CD4-positive, alpha-beta T cell treated with Interleukin-12 subunit alpha and Interleukin-12 subunit beta, for 1 hour (primary cell): ENCODE results near the gene SDCCAG8.
"Not testable (repeated sequence)": the region's sequence is repeated elsewhere in the genome, so short reads cannot be mapped to it uniquely, and the experiment has no call there.

ENCODE experiments used
- DNase-seq: peaks from one replicate; pipeline ENCODE4 v3.0.0-alpha.2; 2020

Gene SDCCAG8

DNA sequence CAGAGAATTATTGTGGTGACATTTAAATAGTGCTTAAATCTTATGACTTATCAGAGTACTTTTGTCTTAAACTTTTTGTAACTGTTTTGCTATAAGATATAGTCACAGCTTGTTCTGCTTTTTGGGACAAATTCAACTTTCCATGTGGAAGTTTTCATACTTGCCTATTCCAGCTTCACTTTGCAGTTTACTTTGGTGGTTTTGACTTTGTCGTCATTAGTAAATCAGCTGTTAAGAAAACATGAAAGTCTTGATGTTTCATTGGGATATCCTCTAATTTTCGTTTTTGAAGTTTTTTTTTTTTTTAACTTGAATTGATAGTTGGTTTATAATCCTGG is 31.3 kb downstream of the SDCCAG8 start:
- no peak for DNase-seq

DNA sequence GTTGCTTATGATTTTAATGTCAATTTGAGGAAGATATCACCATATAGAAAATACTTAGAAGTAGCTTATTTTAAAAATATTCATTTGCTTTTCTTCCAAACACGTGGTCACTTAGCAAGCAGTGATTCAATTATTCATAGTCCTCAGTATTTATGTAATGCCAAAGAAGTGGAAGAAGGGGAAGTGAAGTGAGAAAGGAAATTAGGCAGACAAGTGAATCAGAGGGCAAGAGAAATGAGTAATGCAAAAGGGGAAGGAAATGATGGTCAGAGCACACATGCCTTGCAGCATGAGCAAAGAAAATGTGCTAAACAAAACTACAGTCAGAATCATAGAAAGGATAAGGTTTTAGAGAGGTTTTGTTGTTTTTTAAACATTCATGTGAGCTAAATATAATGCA is 31.8 kb downstream of the SDCCAG8 start:
- DNase-seq: peak; percentile 12

DNA sequence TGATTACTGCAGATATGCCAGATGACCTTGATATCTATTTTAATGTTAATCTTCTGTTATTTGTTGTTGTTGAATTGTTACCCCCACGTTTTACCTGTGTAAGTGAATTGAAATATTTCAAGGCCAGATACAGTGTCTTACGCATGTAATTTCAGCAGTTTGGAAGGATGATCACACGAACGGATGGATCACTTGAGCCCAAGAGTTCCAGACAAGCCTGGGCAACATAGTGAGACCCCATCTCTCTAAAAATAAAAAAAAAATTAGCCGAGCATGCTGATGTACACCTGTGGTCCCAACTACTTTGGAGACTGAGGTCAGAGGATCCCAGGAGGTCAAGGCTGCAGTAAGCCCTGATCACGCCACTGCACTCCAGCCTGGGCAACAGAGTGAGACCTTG is 32.2 kb downstream of the SDCCAG8 start:
- no peak for DNase-seq

DNA sequence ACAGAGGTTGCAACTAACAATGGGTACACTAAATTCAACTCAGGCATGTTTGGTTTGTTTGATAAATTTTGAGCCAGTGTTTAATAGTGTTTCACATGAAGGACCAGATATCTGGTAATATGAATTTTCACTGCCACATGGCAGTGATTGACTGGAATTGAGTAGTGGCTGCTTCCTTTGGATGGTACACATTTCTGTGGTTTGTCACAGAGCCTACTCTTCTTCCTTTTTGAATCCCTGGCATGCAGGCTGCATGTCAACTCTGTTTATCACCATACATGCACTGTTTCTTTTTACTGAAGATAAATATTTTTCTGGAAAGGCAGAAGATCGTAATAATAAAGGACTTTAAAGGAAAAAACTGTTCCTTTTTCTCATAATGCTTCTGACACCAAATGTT is 35.5 kb downstream of the SDCCAG8 start:
- no peak for DNase-seq

DNA sequence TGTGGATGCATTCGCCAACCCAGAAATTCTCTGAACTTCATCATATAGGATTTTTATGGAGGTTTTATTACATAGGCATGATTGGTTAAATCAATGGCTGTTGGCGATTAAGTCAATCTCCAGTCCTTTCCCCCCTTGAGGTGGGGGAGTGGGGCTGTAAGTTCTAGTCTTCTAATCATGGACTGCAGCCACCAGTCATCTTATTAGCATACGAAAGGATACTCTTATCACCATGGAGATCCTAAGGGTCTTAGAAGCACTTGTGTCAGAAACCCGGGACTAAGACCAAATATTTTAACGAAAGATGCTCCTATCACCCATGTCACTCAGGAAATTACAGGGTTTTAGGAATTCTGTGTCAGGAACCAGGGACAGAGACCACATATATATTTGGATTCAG is 36.3 kb downstream of the SDCCAG8 start:
- no peak for DNase-seq

DNA sequence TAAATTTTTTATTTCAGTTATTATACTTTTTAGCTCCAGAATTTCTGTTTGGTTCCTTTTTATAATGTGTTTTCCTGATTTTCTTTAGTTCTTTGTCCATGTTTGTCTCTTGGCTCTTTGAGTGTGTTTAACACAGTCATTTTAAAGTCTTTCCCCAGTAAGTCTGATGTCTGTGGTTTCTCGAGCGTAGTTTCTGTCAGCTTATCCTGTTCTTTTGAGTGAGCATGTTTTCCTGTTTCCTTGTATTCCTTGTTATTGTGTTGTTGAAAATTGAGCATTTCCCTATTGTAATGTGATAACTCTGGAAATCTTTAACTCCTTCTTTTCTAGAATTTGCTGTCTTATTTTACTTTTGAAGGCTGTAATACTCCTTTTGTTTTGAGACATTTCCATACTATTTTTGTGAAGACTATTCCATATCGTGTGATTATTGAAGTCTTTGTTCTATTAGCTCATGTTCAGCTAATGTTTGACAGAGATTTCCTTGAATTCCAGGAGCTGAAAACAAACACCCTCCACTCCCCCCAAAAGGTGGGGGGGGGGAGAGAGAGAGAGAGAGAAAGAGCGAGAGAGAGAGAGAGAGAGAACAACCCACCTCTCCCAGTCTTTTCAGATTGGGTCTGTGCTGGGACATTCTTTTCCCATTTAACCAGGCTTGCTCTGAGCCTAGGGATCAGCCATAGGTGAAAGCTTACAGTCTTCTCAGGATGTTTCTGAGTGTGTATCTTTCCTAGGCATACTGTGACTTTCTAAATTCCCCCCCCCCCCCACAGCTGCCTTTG is 38.3 kb downstream of the SDCCAG8 start:
- no peak for DNase-seq

DNA sequence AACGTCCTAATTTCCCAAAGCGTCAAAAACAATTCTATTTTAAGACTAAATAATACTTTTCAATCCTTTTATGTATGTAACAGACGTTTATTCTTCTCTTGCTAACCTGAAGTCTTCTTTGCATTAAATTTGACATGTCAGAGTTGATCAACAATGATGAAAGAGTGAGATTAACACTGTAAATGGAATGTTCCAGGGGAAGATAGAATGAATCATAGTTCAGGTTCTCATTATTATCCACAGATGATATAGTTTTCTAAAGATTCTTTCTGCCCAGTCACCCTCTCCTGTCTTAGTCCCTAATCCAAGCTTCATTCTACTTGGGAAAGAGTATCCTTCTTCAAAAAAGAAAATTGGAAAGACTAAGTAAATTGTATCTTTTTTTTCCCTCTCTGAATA is 38.9 kb downstream of the SDCCAG8 start:
- DNase-seq: no peak

DNA sequence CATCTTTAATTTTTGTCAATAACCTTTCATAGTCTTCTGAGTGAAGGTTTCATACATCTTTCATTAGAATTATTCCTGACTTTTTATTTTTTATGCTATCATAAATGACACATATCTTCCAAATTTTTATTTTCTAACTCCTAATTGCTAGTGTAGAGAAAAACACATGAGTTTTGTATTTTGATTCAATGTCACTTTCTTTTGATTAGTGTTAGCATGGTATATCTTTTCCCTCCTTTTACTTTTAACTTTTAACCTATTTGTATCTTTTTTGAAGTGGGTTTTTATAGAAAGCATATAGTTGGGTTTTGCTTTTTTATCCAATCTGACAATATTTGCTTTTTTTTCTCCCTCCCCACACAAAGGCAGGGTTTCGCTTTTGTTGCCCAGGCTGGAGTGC is 43.2 kb downstream of the SDCCAG8 start:
- DNase-seq: no peak

DNA sequence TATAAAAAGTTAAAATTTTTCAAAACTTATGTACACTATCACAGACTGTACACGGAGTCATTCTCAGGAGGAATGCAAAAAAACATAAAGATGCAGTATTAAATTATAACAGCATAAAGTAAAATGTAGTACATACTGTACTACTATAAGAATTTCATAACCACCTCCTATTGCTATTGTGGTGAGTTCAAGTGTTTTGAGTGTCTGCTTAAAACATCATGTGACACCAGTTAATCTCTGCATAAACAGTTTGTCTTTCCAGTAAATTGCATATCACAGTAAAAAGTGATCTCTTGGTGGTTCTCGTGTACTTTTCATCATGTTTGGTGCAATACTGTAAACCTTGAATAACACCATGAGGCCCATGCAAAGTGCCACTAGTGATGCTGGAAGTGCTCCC is 45.2 kb downstream of the SDCCAG8 start:
- DNase-seq: no peak

DNA sequence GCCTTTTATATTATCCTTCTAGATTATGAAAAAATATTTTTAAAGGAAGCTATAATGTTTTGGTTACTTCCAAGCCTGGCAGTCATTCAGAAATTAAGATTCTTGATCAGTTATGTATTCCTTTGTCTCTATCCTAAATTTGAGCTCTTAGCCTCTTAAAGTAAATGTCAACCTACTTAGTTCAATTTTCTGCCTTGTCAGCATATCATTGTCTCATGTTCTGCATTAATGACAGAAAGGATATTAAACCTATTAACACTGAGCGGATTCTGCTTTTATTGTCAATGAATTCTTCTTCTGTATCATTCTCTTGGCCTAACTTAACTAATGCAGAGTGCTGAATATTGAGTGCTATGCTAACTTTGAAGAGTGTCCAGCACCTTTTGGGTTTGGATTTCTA is 56.0 kb downstream of the SDCCAG8 start:
- no peak for DNase-seq

DNA sequence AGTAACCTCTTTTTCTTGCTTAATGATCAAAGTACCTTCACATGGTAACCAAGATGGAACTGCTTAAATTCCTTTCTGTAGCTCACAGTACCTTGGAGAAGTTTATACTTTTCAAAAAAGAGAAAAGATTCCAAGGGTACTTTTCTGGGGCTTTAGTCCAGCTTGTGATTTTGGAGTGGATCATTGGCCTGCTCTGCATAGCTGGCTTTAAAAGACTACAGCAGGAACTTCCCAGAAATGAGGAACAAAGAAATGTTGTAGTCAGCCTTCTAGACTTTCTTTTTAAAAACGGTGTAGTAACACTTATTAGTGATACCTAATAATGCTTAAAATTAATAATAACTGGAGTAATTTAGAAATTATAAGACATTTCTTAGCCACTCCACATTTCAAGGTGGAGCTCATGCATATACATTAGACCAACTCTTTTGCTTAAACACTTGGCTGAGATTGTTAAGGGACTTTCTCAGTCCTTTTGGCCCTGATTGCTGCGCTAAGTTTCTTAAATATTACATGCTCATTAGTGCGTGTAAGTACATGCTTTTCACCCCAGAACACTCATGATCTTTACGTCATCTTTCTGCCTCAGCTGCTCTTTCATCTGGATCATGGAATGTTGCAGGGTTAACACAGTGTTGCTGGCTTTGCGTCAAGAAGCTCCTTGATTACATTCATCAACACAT is 57.3 kb downstream of the SDCCAG8 start:
- DNase-seq: no peak

DNA sequence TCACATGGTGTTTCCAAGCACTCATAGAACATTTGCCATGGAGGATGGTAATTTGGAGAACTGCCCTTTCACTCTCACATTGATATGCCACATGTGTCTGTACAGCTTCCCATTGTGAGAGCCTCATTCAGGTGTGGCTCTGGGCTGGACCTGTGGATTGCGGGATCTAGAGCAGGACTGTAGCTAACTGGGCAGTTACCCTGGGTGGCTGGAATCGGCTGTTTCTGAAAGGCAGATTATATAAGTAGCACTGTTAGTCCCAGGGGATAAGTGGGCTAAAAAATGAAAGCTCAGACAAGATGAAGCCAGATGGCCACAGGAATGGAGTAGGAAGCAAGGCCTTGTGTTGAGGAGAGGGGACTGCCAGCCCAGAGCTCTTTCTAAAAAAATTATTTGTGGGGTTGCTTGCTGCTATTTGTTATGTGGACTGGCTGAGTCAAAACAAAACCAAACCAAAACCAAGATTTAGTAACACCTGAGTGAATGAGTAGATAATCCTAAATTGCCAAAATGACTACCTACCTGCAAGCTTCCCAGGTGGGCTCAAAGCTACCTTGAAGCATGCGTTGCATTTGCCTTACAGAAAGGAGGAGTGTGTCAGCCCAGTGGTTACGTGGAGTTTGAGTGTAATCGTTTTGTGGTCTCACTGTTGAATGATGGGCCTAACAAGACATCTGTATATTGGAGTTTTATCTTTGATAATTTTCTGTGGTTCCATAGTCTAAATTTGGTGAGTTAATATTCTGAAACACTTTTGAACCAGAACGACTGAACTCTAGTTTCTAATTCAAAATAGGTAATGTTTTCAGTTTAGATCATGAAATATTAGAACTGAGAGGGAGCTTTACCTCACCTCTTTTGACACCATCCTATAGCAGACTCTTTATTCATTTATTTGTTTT is 58.0 kb downstream of the SDCCAG8 start:
- no peak for DNase-seq

DNA sequence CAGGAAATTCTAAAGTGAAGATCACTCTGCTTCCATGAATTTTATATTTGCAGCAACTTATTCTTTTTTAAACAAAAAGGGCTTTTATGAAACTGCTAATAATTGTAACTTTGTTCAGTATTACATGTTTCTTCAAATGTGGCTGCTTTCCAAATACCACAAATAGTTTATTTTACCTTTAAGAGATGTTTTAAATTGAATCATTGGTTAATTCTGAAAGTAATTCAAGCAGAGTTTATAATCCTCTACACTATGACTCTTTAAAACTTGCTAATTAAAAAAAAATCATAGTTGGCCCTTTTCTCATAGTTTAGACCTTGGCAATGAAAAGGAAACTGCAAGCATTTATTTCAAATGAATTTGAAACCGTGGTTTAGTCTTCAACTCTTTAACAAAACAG is 59.6 kb downstream of the SDCCAG8 start:
- DNase-seq: no peak

DNA sequence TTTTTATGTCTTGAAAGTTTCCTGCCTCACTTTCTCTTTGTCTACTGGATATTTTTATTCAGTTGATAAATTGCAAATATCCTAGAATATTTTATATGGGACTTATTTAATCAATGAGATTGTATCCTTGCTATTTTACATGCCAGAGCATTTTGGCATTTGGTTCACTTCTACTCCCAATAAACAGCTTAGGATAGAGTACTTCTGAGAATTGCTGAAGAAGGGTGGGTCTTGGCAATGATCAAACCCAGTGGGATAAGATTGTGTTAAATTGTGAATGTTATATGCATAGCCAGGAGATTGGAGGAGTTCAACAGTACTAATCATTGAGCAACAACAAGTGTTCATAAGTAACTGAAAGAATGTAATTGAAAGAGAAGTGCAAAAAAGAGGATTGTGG is 60.1 kb downstream of the SDCCAG8 start:
- no peak for DNase-seq

DNA sequence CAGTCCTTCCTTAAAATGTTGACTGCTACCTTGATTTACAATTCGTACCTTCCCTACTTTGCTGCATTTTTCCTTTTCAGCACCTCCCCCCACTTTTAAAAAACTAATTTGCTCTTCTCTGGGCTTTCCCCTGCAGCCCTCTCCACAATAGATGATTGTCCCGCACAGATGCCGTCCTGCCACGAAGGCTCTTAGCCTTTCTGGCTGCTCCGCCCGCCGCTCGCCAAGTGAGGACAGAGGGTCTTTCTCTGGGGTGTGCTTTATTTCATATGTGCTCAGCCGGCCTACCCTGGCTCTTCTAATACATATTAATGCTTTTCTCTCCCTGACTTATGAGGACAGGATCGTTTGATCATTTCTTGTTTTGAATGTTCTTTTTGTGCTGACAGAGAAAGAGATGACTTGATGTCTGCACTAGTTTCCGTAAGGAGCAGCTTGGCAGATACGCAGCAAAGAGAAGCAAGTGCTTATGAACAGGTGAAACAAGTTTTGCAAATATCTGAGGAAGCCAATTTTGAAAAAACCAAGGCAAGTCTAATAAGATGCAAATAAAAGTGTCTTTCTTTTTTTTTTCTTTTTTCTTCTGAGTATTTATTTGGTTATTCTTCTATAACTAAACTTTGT is 60.6 kb downstream of the SDCCAG8 start:
- no peak for DNase-seq

DNA sequence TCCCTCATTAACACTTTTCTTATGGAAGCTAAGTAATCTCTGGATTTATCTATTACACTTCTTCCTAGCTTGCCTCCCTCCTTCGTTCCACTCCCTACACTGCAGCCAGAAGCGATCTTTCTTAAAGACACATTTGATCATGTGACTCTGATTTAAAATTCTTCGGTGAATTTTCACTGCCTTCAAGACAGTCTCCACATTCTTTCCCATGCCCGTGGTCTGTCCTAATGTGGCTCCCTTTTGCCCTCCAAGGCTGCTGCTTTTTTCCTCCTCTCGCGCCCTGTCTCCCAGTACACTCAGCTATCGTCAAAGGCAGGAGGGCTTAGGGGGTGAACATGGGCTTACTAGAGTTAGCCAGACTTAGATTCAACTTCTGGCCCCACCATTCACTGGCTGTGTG is 64.4 kb downstream of the SDCCAG8 start:
- no peak for DNase-seq

DNA sequence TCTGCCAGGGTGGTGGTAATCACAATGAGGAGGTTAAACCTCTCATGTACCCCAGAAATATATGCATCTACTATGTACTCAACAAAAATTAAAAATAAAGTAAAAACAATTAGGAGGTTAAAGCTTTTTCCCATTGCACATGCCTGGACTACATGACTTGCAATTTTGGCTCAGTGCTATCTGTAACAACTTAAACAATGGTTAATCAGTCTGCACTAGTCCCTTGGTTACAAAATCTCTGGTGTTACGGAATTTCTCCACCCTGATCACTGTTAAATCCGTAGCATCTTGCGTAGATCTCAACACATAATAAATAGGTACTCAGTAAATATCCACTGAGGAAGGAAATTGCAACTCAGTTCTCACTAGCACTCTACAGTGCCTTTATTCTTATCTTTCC is 66.5 kb downstream of the SDCCAG8 start:
- DNase-seq: no peak

DNA sequence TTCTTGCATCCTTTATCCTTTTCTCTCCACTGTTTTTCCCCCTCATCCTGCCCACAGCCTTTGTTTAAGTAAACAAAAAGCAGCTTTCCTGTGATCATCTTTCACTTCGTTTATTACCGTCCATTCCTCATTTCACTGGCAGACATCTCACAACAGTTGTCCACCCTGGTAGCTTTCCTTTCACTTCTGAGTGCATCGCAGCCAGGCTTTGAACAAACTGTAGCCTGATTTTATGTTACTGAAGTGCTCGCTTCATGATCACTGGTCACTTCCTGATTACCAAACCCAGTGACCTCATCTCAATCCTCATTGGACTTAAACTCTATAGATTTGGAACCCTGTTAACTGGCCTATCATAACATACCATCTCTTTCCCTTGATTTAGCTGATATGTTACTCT is 67.7 kb downstream of the SDCCAG8 start:
- no peak for DNase-seq

DNA sequence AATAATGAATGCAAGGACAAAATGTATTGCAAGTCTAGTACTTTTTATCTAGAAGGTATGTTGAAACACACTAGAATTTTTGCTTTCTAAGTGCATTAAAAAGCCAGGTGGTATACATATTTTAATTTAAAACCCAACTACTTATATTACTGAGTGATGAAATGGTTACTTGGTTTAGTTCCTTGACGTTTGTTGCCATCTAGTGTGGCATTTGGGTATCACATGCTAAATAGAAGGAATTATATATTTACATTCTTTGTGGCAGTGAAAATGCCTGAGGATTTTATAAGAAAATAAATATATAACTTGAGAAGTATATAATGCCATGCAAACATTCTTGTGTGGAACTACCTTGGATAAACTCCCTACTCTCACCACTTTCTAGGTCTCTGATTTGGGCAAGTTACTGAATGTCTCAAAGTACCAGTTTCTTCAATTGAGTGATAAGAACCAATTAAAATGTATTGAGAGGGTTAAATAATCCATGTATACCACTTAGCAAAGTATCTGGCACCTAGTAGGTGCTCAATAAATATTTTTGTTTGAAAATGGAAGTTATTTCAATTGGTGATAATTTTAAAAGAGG is 69.6 kb downstream of the SDCCAG8 start:
- DNase-seq: peak; percentile 60

DNA sequence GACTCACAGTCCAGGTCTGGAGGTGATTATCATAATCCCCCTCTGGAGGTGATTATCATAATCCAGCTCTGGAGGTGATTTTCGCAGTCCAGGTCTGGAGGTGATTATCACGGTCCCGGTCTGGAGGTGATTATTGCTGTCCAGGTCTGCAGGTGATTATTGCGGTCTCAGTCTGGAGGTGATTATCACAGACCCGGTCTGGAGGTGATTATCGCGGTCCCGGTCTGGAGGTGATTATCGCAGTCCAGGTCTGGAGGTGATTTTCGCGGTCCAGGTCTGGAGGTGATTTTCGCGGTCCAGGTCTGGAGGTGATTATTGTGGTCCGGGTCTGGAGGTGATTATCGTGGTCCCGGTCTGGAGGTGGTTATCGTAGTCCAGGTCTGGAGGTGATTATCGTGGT is 76.6 kb downstream of the SDCCAG8 start:
- DNase-seq: no peak

DNA sequence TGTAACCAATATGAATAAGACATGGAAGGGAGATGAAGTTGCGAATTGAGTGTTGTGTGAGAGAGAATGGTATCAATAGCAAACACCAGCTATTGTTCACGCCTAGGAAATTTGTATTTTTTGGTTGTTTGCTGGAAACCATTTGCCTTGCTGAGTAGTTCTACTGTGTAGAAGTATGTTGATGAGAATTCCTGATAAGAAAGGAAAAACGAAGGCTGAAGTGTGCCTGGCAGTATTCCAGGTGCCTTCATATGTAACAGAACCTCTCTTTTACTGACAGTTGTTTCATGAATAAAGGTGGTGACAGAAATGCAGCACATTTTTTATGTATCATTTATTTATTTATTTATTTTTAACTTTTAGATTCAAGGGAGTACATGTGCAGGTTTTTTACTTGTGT is 79.5 kb downstream of the SDCCAG8 start:
- no peak for DNase-seq

DNA sequence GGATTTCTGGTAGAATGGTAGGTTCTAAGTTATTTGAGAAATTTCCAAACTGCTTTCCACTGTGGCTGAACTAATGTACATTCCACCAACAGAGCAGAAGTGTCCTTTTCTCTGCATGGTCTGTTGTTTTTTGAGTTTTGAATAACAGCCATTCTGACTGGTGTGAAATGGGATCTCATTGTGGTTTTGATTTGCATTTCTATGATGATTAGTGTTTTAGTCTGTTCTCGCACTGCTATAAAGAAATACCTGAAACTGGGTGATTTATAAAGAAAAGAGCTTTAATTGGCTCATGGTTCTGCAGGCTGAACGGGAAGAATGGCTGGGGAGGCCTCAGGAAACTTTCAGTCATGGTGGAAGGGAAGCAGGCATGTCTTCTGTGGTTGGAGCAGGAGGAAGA is 80.3 kb downstream of the SDCCAG8 start:
- DNase-seq: no peak

DNA sequence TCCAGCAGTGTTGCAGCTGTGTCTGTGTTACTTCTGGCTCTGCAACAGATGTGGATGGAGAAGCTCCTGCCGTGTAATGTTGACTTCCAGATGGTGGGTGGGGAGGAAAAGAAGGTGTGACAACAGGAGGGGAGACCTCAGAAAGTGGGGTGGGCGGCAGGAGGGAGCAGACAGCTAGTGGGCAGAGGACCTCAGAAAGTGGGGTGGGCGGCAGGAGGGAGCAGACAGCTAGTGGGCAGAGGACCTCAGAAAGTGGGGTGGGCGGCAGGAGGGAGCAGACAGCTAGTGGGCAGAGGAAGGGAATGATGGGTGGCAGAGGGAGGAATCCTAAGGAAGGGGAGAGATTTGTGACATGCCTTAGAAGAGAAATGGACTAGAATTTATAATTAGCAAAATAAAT is 83.0 kb downstream of the SDCCAG8 start:
- DNase-seq: not testable (repeated sequence)
